Hepatocyte (in vitro differentiated cells): Measurements from ENCODE around the gene FARP1. TPM values are rescaled to one million over a fixed set of nuclear protein-coding genes. Genes with fewer than 3 reads are reported as not detected.
A peak's percentile ranks its signal among the peaks of the same experiment; 100 is the strongest.
"Not testable (repeated sequence)": the region's sequence is repeated elsewhere in the genome, so short reads cannot be mapped to it uniquely, and the experiment has no call there.

ENCODE experiments used
- DNase-seq: peaks from one replicate; pipeline ENCODE4 v3.0.0-alpha.2; 2016; ENCODE audit warnings: low spot score
- H2AFZ ChIP-seq: fragments of 200-600 bp; sonication (generic); 2 replicates; pipeline ENCODE4 v1.6.0; 2016; ENCODE audit warnings: antibody characterized with exemption, mild to moderate bottlenecking
- H3K27ac ChIP-seq: fragments of 200-600 bp; sonication (generic); 2 replicates; pipeline ENCODE4 v1.5.1; 2016; ENCODE audit warnings: mild to moderate bottlenecking
- H3K27me3 ChIP-seq: fragments of 200-600 bp; sonication (generic); 2 replicates; pipeline ENCODE4 v1.6.1; 2016
- H3K36me3 ChIP-seq: fragments of 200-600 bp; sonication (generic); replicated peaks from 2 replicates; pipeline ENCODE4 v1.5.1; 2016; ENCODE audit warnings: low read depth; ENCODE audit not compliant: insufficient read depth
- H3K4me1 ChIP-seq: fragments of 200-600 bp; sonication (generic); 2 replicates; pipeline ENCODE4 v1.5.1; 2016; ENCODE audit warnings: mild to moderate bottlenecking, moderate library complexity; ENCODE audit not compliant: insufficient read depth
- H3K4me2 ChIP-seq: fragments of 200-600 bp; sonication (generic); 2 replicates; pipeline ENCODE4 v1.6.0; 2016
- H3K4me3 ChIP-seq: fragments of 200-600 bp; sonication (generic); 2 replicates; pipeline ENCODE4 v1.5.1; 2016; ENCODE audit warnings: mild to moderate bottlenecking
- H3K79me2 ChIP-seq: fragments of 200-600 bp; sonication (generic); 2 replicates; pipeline ENCODE4 v1.6.0; 2017; ENCODE audit warnings: mild to moderate bottlenecking
- H3K9me2 ChIP-seq: fragments of 200-600 bp; sonication (generic); replicated peaks from 2 replicates; pipeline ENCODE4 v1.6.0; 2017; ENCODE audit warnings: mild to moderate bottlenecking; ENCODE audit not compliant: insufficient read depth
- H3K9me3 ChIP-seq: fragments of 200-600 bp; sonication (generic); 2 replicates; pipeline ENCODE4 v1.5.1; 2016; ENCODE audit warnings: low read depth, mild to moderate bottlenecking
- H4K20me1 ChIP-seq: fragments of 200-600 bp; sonication (generic); 2 replicates; pipeline ENCODE4 v1.6.0; 2016; ENCODE audit warnings: mild to moderate bottlenecking; ENCODE audit not compliant: insufficient read depth, poor library complexity, severe bottlenecking
- EZH2 ChIP-seq: fragments of 200-600 bp; sonication (generic); IDR thresholded peaks from 2 replicates; pipeline ENCODE4 v1.6.1; 2016; ENCODE audit warnings: antibody characterized with exemption, mild to moderate bottlenecking, borderline replicate concordance
- EZH2phosphoT487 ChIP-seq: fragments of 200-600 bp; sonication (generic); IDR thresholded peaks from one replicate; pipeline ENCODE4 v1.6.1; 2018; ENCODE audit warnings: antibody characterized with exemption, mild to moderate bottlenecking, low read depth, moderate library complexity; ENCODE audit not compliant: unreplicated experiment, severe bottlenecking
- WGBS: methylation state at CpG from one replicate; pipeline ENCODE4 v1.1.6; 2016; ENCODE audit warnings: low lambda C conversion rate; ENCODE audit errors: missing lambda C conversion rate; 5-methylcytosine and 5-hydroxymethylcytosine counted together
- polyA plus RNA-seq: library from polyadenylated mRNA; unstranded; fragments of >200 nt; fragmentation: Nextera tagmentation; extraction: Ambion mirVana; gene quantifications from 2 replicates; pipeline ENCODE4 v1.2.1, GENCODE V29; 2016
- total RNA-seq: library from RNA; depleted of rRNA; stranded (reverse); fragments of >200 nt; gene quantifications from 2 replicates; pipeline ENCODE4 v1.2.3, GENCODE V29; 2014
- TF ChIP-seq, protein P1 (sequence below): fragments of 200-600 bp; sonication (generic); IDR thresholded peaks from 2 replicates; pipeline ENCODE4 v1.5.1; 2016; ENCODE audit warnings: antibody characterized with exemption, mild to moderate bottlenecking; ENCODE audit not compliant: poor library complexity

FARP1 gene
- total and polyA plus RNA-seq, 2 experiments from 2014 or later = 35.5 to 68.7 TPM

DNA sequence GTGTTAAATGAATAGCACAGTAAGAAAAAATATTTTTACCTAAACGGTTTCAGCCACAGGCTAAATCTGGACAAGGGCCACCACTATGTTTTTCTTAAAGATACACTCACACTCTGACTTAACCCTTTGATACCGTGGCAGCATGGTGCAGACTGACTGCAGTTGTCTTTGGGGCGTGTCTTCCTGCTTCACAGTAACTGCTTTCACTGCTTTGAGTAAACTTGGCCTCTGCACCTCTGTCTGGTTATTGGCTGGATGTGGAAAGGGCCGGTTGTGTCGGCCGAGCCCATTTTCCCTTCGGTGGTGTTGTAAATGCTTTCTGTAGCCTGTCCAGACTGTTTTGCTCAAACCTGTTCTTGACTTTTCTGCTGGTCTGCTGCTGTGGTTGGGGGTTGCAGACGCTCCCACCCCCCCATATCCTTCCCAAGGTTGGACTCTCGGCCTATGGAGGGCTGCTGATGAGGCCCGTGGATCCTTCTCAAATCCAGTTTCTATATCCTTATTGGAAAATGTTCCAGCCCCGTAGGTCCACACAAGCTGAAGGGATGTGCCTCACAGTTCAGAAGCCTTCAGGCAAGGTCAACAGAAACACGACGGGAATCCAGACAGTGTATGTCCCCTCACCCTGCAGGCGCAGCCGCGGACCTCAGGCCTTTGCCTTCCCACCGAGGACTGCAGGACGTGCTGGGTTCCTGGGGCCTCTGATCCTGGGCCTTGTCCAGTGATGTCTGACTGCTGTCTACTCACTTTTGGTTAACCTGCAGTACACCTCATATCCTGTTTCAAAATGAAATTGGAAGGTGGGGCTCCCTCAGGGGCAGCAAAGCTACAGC, 124.4 kb downstream of the FARP1 start:
- Histone ChIP-seq H3K4me1 (peaks cover 23% of the 10 kb centered on the region), H3K27ac (peak overlapping the region; percentile 89), H3K9me3 (no peaks in the 10 kb centered on the region), H4K20me1 (no peaks in the 10 kb centered on the region), H3K79me2 (peaks cover 69% of the 10 kb centered on the region), H3K4me3 (no peak overlapping the region), H2AFZ (no peak overlapping the region), H3K27me3 (no peaks in the 10 kb centered on the region), H3K36me3 (no peaks in the 10 kb centered on the region), H3K4me2 (peak overlapping the region; percentile 69), H3K9me2 (no peaks in the 10 kb centered on the region)
- peak; percentile 74 for DNase-seq
- TF ChIP-seq EZH2phosphoT487 (no peak), EZH2 (no peak)
- TF ChIP-seq, protein P1, sequence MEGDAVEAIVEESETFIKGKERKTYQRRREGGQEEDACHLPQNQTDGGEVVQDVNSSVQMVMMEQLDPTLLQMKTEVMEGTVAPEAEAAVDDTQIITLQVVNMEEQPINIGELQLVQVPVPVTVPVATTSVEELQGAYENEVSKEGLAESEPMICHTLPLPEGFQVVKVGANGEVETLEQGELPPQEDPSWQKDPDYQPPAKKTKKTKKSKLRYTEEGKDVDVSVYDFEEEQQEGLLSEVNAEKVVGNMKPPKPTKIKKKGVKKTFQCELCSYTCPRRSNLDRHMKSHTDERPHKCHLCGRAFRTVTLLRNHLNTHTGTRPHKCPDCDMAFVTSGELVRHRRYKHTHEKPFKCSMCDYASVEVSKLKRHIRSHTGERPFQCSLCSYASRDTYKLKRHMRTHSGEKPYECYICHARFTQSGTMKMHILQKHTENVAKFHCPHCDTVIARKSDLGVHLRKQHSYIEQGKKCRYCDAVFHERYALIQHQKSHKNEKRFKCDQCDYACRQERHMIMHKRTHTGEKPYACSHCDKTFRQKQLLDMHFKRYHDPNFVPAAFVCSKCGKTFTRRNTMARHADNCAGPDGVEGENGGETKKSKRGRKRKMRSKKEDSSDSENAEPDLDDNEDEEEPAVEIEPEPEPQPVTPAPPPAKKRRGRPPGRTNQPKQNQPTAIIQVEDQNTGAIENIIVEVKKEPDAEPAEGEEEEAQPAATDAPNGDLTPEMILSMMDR = no peak
- WGBS = 45% methylated on average over 18 of the region's 18 CpGs

DNA sequence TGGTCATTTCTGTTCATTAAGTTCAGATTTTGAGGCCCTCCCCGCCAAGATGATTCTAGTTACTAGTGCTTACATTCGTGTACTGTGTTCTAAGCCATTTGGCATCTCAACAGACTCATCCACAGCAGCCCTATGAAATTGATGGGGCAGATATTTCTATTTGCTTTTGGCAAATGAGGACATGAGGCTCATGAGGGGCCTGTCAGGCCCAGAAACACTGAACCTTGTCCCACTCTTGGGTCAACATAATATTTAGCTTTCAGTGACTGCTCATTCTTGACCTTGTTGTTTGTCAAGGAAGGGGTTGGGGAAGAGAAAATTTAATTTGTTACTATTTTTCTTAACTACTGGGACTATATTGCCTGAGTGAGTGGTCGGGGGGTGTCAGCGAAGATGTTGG, 126.5 kb downstream of the FARP1 start:
- Histone ChIP-seq H4K20me1 (no peaks in the 10 kb centered on the region), H2AFZ (no peak overlapping the region), H3K9me3 (no peaks in the 10 kb centered on the region), H3K9me2 (no peaks in the 10 kb centered on the region), H3K4me1 (peaks cover 42% of the 10 kb centered on the region), H3K27ac (no peak overlapping the region), H3K27me3 (no peaks in the 10 kb centered on the region), H3K79me2 (peaks cover 65% of the 10 kb centered on the region), H3K36me3 (no peaks in the 10 kb centered on the region), H3K4me2 (no peak overlapping the region), H3K4me3 (no peak overlapping the region)
- no peak for DNase-seq
- 63% methylated on average over 4 of the region's 4 CpGs for WGBS
- TF ChIP-seq, protein P1 = no peak
- TF ChIP-seq EZH2 = no peak
- TF ChIP-seq EZH2phosphoT487 = no peak

DNA sequence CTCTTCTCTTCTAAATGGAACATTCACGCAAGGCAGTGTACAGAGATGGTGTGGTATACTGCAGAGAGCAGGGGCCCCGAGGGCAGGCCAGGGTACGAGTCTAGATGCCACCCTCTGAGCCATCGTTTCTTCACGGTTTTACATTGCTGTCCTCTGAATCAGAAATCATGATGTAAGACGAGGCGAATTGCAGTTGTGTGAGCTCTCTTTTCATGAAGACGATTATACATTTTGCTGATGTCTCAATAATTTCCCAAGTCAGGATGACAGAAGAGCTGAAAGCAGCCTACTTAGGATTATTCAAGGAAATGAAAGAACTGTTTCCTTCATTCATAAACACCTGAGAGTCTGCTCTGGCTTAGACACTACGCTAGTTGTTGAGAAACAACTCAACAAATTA, 127.9 kb downstream of the FARP1 start:
- Histone ChIP-seq H3K9me3 (no peaks in the 10 kb centered on the region), H2AFZ (no peak overlapping the region), H3K79me2 (peaks cover 65% of the 10 kb centered on the region), H4K20me1 (no peaks in the 10 kb centered on the region), H3K4me1 (peaks cover 53% of the 10 kb centered on the region), H3K4me3 (no peak overlapping the region), H3K36me3 (no peaks in the 10 kb centered on the region), H3K4me2 (no peak overlapping the region), H3K27me3 (no peaks in the 10 kb centered on the region), H3K27ac (no peak overlapping the region), H3K9me2 (no peaks in the 10 kb centered on the region)
- TF ChIP-seq EZH2 (no peak), EZH2phosphoT487 (no peak)
- TF ChIP-seq, protein P1 = no peak
- 91% methylated on average over 9 of the region's 9 CpGs for WGBS
- no peak for DNase-seq

DNA sequence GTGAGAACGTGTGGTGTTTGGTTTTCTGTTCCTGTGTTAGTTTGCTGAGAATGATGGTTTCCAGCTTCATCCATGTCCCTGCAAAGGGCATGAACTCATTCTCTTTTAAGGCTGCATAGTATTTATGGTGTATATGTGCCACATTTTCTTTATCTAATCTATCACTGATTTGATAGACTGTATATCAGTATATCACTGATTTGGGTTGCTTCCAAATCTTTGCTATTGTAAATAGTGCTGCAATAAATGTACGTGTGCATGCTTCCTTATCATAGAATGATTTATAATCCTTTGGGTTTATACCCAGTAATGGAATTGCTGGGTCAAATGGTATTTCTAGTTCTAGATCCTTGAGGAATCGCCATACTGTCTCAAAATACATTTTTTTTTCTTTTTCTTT, 128.8 kb downstream of the FARP1 start:
- DNase-seq, H3K4me2 ChIP-seq, H3K9me3 ChIP-seq, H4K20me1 ChIP-seq, H3K9me2 ChIP-seq, H3K27me3 ChIP-seq, H3K36me3 ChIP-seq, H3K4me3 ChIP-seq, H2AFZ ChIP-seq: not testable (repeated sequence)
- 62% methylated on average over 3 of the region's 3 CpGs for WGBS
- H3K79me2 ChIP-seq = peaks cover 72% of the 10 kb centered on the region
- peaks cover 54% of the 10 kb centered on the region for H3K4me1 ChIP-seq
- peak overlapping the region; percentile 88 for H3K27ac ChIP-seq
